Measurements from ENCODE around the gene BACH2. TPM values are rescaled to one million over a fixed set of nuclear protein-coding genes. Genes with fewer than 3 reads are reported as not detected.

BACH2 gene
- total and polyA plus RNA-seq, 2 of the 8 experiments (the other 6 are each of a cell fraction or from before 2014, with no cell fraction given), result 1.9 to 5.9 TPM

DNA sequence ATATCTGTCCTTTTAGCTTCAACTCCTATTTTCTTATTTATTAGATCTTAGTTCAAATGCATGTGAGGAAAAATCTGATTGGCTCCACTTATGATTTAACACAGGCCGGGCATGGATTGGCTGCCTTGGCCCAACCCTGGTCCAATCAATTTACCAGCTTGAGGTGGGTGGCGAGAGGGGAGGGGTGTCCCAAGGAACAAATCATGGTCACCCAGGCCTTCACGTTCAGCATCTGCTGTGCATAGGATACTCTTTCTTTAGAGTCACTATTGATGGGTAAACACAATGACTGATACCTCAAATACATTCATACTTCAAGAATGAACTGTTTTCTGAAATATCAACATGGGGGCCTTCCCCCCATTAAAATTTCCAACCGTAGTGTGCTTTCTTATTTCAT, 14.9 kb upstream of the BACH2 start:
- H2BK15ac ChIP-seq (ENCODE audit: low read length), result no peak overlapping the region
- no peak overlapping the region for H3K4ac ChIP-seq (replicated peaks; ENCODE audit: insufficient read length, low read depth, low read length)
- no peak overlapping the region for H4K8ac ChIP-seq (ENCODE audit: extremely low read depth, insufficient read depth, low read length)
- H3K14ac ChIP-seq (ENCODE audit: insufficient read length), result no peak overlapping the region
- no peak for FAIRE-seq
- no peaks in the 10 kb centered on the region for H4K20me1 ChIP-seq (replicated peaks in 1 of 2; ENCODE audit: control insufficient read depth in 1 of 2, insufficient read depth in 2 of 2, low read length in 2 of 2)
- no peaks in the 10 kb centered on the region for H3K79me2 ChIP-seq (ENCODE audit: control insufficient read depth in 1 of 2, insufficient read depth in 2 of 2, low read length in 2 of 2)
- no peak overlapping the region for H2BK120ac ChIP-seq (replicated peaks; ENCODE audit: low read depth, low read length)
- no peak overlapping the region for H4K5ac ChIP-seq (ENCODE audit: insufficient read length, low read depth, low read length)
- POLR2A ChIA-PET (ENCODE audit: partially characterized antibody), result no interaction called here
- no peak overlapping the region for H2BK20ac ChIP-seq (ENCODE audit: low read length)
- no peak overlapping the region for H3K18ac ChIP-seq (ENCODE audit: extremely low read depth, low read length)
- H2BK12ac ChIP-seq (ENCODE audit: low read depth, low read length), result no peak overlapping the region
- DNase-seq (ENCODE audit: low read depth in 1 of 2, low spot score in 2 of 2), result no peak
- WGBS, 2 experiments (ENCODE audit: extremely low coverage in 1 of 2, insufficient coverage in 1 of 2, insufficient read length in 1 of 2, insufficient replicate concordance in 2 of 2, low coverage in 1 of 2, low lambda C conversion rate in 2 of 2, missing lambda C conversion rate in 1 of 2), result 92% methylated on average over 4 of the region's 4 CpGs; no CpG with 5 or more reads in 1 of the 2 experiments
- no peaks in the 10 kb centered on the region for H3K27me3 ChIP-seq (replicated peaks in 1 of 4; ENCODE audit: control insufficient read depth in 3 of 4, extremely low read depth in 1 of 4, insufficient read depth in 3 of 4, low read length in 3 of 4)
- CTCF ChIA-PET (ENCODE audit: partially characterized antibody), result interaction anchor here (0.5 to 1.6 kb wide), 3 partner anchors 82 to 100 kb away, joined by 3 to 4 read pairs (median 3); no protein-coding TSS in a partner anchor
- H3K9me3 ChIP-seq (ENCODE audit: insufficient read depth in 2 of 2, low read depth in 1 of 2, low read length in 1 of 2), result no peaks in the 10 kb centered on the region
- H4K91ac ChIP-seq (replicated peaks; ENCODE audit: insufficient read length, low read length), result no peak overlapping the region
- no peak overlapping the region for H2AK5ac ChIP-seq (ENCODE audit: low read depth, low read length)
- H3K56ac ChIP-seq (replicated peaks; ENCODE audit: insufficient read length, low read depth, low read length), result no peak overlapping the region
- H3K36me3 ChIP-seq (ENCODE audit: control insufficient read depth in 2 of 4, insufficient read depth in 4 of 4, low read length in 3 of 4), result no peaks in the 10 kb centered on the region
- H2BK5ac ChIP-seq (ENCODE audit: low read depth, low read length), result no peak overlapping the region
- no peak overlapping the region for H3K4me3 ChIP-seq (ENCODE audit: extremely low read depth in 1 of 4, insufficient read depth in 2 of 4, low read depth in 3 of 4, low read length in 4 of 4)
- TF ChIP-seq EZH2 (IDR thresholded peaks at IDR 0.05; ENCODE audit: low read depth, low read length, severe bottlenecking), result no peak
- no peak for TF ChIP-seq EGR1 (IDR thresholded peaks at IDR 0.05; ENCODE audit: borderline replicate concordance, low read depth, low read length)
- TF ChIP-seq, protein P1, sequence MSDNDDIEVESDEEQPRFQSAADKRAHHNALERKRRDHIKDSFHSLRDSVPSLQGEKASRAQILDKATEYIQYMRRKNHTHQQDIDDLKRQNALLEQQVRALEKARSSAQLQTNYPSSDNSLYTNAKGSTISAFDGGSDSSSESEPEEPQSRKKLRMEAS (IDR thresholded peaks at IDR 0.05), result no peak
- no peak for TF ChIP-seq SP2 (IDR thresholded peaks at IDR 0.05; ENCODE audit: low read length)
- no peak for TF ChIP-seq SIN3A (conservative IDR thresholded peaks at IDR 0.05 in 1 of 2, IDR thresholded peaks at IDR 0.05 in 1 of 2; ENCODE audit: low read depth in 1 of 2, low read length in 2 of 2)
- TF ChIP-seq RFX5 (IDR thresholded peaks at IDR 0.05; ENCODE audit: borderline replicate concordance, low read depth, low read length), result no peak
- no peak for TF ChIP-seq RBBP5 (IDR thresholded peaks at IDR 0.05; ENCODE audit: borderline replicate concordance, low read depth, low read length)
- no peak for TF ChIP-seq CEBPB (IDR thresholded peaks at IDR 0.05; ENCODE audit: low read depth, low read length)
- no peaks in the 10 kb centered on the region for H3K23me2 ChIP-seq (ENCODE audit: low read depth, low read length)
- no peak overlapping the region for H3K27ac ChIP-seq (ENCODE audit: low read depth, low read length)
- no peak overlapping the region for H2AFZ ChIP-seq (ENCODE audit: low read length)
- H3K23ac ChIP-seq (ENCODE audit: insufficient read length), result no peak overlapping the region
- H3K4me1 ChIP-seq (replicated peaks in 1 of 4; ENCODE audit: control insufficient read depth in 3 of 4, insufficient read depth in 4 of 4, low read length in 3 of 4), result no peaks in the 10 kb centered on the region
- H3K9ac ChIP-seq (replicated peaks in 1 of 4; ENCODE audit: extremely low read depth in 1 of 4, low read depth in 3 of 4, low read length in 3 of 4), result no peak overlapping the region
- H3K79me1 ChIP-seq (ENCODE audit: low read depth, low read length), result no peaks in the 10 kb centered on the region
- no peak overlapping the region for H3K4me2 ChIP-seq (ENCODE audit: insufficient read depth in 1 of 2, low read depth in 2 of 2, low read length in 2 of 2)
